Measurements from ENCODE around the gene PROB1.

DNA sequence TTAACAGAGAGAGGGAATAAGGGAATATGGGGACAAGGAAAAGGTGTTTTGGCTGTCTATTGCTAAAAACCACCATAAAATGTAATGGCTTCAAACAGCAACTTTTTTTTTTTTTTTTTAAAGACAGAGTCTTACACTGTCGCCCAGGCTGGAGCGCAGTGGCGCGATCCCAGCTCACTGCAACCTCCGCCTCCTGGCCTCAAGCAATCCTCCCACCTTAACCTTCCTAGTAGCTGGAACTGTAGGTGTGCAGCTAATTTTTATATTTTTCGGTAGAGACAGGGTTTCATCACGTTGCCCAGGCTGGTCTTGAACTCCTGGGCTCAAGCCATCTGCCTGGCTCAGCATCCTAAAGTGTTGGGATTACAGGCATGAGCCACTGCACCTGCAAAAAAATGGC is 13.3 kb upstream of the PROB1 start:
- no peak for TF ChIP-seq POLR2A (conservative IDR thresholded peaks at IDR 0.05)
- no peak for TF ChIP-seq BCL6 (CRISPR knock-in tag; IDR thresholded peaks at IDR 0.05)
- TF ChIP-seq, protein P1, sequence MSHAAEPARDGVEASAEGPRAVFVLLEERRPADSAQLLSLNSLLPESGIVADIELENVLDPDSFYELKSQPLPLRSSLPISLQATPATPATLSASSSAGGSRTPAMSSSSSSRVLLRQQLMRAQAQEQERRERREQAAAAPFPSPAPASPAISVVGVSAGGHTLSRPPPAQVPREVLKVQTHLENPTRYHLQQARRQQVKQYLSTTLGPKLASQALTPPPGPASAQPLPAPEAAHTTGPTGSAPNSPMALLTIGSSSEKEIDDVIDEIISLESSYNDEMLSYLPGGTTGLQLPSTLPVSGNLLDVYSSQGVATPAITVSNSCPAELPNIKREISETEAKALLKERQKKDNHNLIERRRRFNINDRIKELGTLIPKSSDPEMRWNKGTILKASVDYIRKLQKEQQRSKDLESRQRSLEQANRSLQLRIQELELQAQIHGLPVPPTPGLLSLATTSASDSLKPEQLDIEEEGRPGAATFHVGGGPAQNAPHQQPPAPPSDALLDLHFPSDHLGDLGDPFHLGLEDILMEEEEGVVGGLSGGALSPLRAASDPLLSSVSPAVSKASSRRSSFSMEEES (CRISPR knock-in tag; IDR thresholded peaks at IDR 0.05): no peak
- TF ChIP-seq IRF2 (CRISPR knock-in tag; IDR thresholded peaks at IDR 0.05): no peak
- TF ChIP-seq SMARCB1 (IDR thresholded peaks at IDR 0.05; ENCODE audit: insufficient read length, low read depth): no peak
- TF ChIP-seq, protein P2, sequence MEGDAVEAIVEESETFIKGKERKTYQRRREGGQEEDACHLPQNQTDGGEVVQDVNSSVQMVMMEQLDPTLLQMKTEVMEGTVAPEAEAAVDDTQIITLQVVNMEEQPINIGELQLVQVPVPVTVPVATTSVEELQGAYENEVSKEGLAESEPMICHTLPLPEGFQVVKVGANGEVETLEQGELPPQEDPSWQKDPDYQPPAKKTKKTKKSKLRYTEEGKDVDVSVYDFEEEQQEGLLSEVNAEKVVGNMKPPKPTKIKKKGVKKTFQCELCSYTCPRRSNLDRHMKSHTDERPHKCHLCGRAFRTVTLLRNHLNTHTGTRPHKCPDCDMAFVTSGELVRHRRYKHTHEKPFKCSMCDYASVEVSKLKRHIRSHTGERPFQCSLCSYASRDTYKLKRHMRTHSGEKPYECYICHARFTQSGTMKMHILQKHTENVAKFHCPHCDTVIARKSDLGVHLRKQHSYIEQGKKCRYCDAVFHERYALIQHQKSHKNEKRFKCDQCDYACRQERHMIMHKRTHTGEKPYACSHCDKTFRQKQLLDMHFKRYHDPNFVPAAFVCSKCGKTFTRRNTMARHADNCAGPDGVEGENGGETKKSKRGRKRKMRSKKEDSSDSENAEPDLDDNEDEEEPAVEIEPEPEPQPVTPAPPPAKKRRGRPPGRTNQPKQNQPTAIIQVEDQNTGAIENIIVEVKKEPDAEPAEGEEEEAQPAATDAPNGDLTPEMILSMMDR (IDR thresholded peaks at IDR 0.05 in 2 of 3, conservative IDR thresholded peaks at IDR 0.05 in 1 of 3; ENCODE audit: insufficient read depth in 2 of 3, low read depth in 1 of 3, low read length in 3 of 3): no peak
- TF ChIP-seq CBX1 (IDR thresholded peaks at IDR 0.05; ENCODE audit: low read depth): no peak
- TF ChIP-seq, protein P3, sequence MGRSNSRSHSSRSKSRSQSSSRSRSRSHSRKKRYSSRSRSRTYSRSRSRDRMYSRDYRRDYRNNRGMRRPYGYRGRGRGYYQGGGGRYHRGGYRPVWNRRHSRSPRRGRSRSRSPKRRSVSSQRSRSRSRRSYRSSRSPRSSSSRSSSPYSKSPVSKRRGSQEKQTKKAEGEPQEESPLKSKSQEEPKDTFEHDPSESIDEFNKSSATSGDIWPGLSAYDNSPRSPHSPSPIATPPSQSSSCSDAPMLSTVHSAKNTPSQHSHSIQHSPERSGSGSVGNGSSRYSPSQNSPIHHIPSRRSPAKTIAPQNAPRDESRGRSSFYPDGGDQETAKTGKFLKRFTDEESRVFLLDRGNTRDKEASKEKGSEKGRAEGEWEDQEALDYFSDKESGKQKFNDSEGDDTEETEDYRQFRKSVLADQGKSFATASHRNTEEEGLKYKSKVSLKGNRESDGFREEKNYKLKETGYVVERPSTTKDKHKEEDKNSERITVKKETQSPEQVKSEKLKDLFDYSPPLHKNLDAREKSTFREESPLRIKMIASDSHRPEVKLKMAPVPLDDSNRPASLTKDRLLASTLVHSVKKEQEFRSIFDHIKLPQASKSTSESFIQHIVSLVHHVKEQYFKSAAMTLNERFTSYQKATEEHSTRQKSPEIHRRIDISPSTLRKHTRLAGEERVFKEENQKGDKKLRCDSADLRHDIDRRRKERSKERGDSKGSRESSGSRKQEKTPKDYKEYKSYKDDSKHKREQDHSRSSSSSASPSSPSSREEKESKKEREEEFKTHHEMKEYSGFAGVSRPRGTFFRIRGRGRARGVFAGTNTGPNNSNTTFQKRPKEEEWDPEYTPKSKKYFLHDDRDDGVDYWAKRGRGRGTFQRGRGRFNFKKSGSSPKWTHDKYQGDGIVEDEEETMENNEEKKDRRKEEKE (IDR thresholded peaks at IDR 0.05; ENCODE audit: borderline replicate concordance in 1 of 2, control insufficient read depth in 1 of 2, low read depth in 2 of 2, low read length in 1 of 2): no peak
- TF ChIP-seq, protein P4, sequence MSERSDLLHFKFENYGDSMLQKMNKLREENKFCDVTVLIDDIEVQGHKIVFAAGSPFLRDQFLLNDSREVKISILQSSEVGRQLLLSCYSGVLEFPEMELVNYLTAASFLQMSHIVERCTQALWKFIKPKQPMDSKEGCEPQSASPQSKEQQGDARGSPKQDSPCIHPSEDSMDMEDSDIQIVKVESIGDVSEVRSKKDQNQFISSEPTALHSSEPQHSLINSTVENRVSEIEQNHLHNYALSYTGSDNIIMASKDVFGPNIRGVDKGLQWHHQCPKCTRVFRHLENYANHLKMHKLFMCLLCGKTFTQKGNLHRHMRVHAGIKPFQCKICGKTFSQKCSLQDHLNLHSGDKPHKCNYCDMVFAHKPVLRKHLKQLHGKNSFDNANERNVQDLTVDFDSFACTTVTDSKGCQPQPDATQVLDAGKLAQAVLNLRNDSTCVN (CRISPR knock-in tag; IDR thresholded peaks at IDR 0.05): no peak
- no peak for TF ChIP-seq ZNF174 (CRISPR knock-in tag; IDR thresholded peaks at IDR 0.05)
- no peak for TF ChIP-seq TCF7L2 (IDR thresholded peaks at IDR 0.05; ENCODE audit: low read depth, low read length)
- TF ChIP-seq CCAR2 (IDR thresholded peaks at IDR 0.05; ENCODE audit: low read depth, low read length): no peak
